ENCODE measurements around the gene JAK1.
"Not testable (repeated sequence)": the region's sequence is repeated elsewhere in the genome, so short reads cannot be mapped to it uniquely, and the experiment has no call there.

Gene JAK1

GRCh38 chr1:64933296-64934070 lies 32.9 kb downstream of the JAK1 start:
- no peak for TF ChIP-seq POLR2A (IDR thresholded peaks at IDR 0.05; ENCODE audit: low read length)
- no peak for TF ChIP-seq GATA1 (IDR thresholded peaks at IDR 0.05; ENCODE audit: low read depth, low read length)
- no peak for DNase-seq

GRCh38 chr1:64932962-64933295 lies 33.4 kb downstream of the JAK1 start:
- DNase-seq = no peak
- no peak for TF ChIP-seq POLR2A (IDR thresholded peaks at IDR 0.05; ENCODE audit: low read length)
- TF ChIP-seq GATA1 (IDR thresholded peaks at IDR 0.05; ENCODE audit: low read depth, low read length) = no peak

GRCh38 chr1:64930640-64931039 lies 35.7 kb downstream of the JAK1 start:
- DNase-seq = not testable (repeated sequence)

GRCh38 chr1:64929221-64929620 lies 37.1 kb downstream of the JAK1 start:
- TF ChIP-seq GATA1 (IDR thresholded peaks at IDR 0.05; ENCODE audit: low read depth, low read length) = no peak
- no peak for TF ChIP-seq POLR2A (IDR thresholded peaks at IDR 0.05; ENCODE audit: low read length)
- DNase-seq = no peak

GRCh38 chr1:64928325-64928724 lies 38.0 kb downstream of the JAK1 start:
- TF ChIP-seq POLR2A (IDR thresholded peaks at IDR 0.05; ENCODE audit: low read length) = no peak
- no peak for DNase-seq

GRCh38 chr1:64925594-64925993 lies 40.8 kb downstream of the JAK1 start:
- no peak for DNase-seq
- no peak for TF ChIP-seq GATA1 (IDR thresholded peaks at IDR 0.05; ENCODE audit: low read depth, low read length)
- TF ChIP-seq POLR2A (IDR thresholded peaks at IDR 0.05; ENCODE audit: low read length) = no peak

- no peak for DNase-seq
- TF ChIP-seq GATA1 (IDR thresholded peaks at IDR 0.05; ENCODE audit: low read depth, low read length) (no peak), POLR2A (IDR thresholded peaks at IDR 0.05; ENCODE audit: low read length) (no peak)
Measured at GRCh38 chr1:64923294-64923718, 43.0 kb downstream of the JAK1 start.

- no peak for TF ChIP-seq GATA1 (IDR thresholded peaks at IDR 0.05; ENCODE audit: low read depth, low read length)
- TF ChIP-seq POLR2A (IDR thresholded peaks at IDR 0.05; ENCODE audit: low read length) = no peak
- no peak for DNase-seq
Measured at GRCh38 chr1:64922336-64922735, 44.0 kb downstream of the JAK1 start.

GRCh38 chr1:64921771-64922170 lies 44.6 kb downstream of the JAK1 start:
- TF ChIP-seq POLR2A (IDR thresholded peaks at IDR 0.05; ENCODE audit: low read length) (no peak), GATA1 (IDR thresholded peaks at IDR 0.05; ENCODE audit: low read depth, low read length) (no peak)
- DNase-seq = no peak

GRCh38 chr1:64920941-64921589 lies 45.3 kb downstream of the JAK1 start:
- peak in 1 of 2 experiments; percentile 25 for DNase-seq
- TF ChIP-seq GATA1 (IDR thresholded peaks at IDR 0.05; ENCODE audit: low read depth, low read length) (no peak), POLR2A (IDR thresholded peaks at IDR 0.05; ENCODE audit: low read length) (no peak)

- DNase-seq = not testable (repeated sequence)
Measured at GRCh38 chr1:64919120-64919519, 47.2 kb downstream of the JAK1 start.

GRCh38 chr1:64917907-64918306 lies 48.4 kb downstream of the JAK1 start:
- no peak for TF ChIP-seq GATA1 (IDR thresholded peaks at IDR 0.05; ENCODE audit: low read depth, low read length)
- no peak for TF ChIP-seq POLR2A (IDR thresholded peaks at IDR 0.05; ENCODE audit: low read length)
- DNase-seq = no peak

- no peak for DNase-seq
- TF ChIP-seq POLR2A (IDR thresholded peaks at IDR 0.05; ENCODE audit: low read length) = no peak
- TF ChIP-seq GATA1 (IDR thresholded peaks at IDR 0.05; ENCODE audit: low read depth, low read length) = no peak
Measured at GRCh38 chr1:64917328-64917861, 49.0 kb downstream of the JAK1 start.

GRCh38 chr1:64915381-64916274 lies 50.7 kb downstream of the JAK1 start:
- no peak for DNase-seq
- TF ChIP-seq GATA1 (IDR thresholded peaks at IDR 0.05; ENCODE audit: low read depth, low read length) (no peak), POLR2A (IDR thresholded peaks at IDR 0.05; ENCODE audit: low read length) (no peak)
